Measurements from ENCODE around the gene EGFLAM. TPM values are rescaled to one million over a fixed set of nuclear protein-coding genes. Genes with fewer than 3 reads are reported as not detected.

The EGFLAM gene
- total and polyA plus RNA-seq, 2 donors (not counting 3 experiments of a cell fraction or from before 2014, with no cell fraction given), result 1.2 to 2.7 TPM

DNA sequence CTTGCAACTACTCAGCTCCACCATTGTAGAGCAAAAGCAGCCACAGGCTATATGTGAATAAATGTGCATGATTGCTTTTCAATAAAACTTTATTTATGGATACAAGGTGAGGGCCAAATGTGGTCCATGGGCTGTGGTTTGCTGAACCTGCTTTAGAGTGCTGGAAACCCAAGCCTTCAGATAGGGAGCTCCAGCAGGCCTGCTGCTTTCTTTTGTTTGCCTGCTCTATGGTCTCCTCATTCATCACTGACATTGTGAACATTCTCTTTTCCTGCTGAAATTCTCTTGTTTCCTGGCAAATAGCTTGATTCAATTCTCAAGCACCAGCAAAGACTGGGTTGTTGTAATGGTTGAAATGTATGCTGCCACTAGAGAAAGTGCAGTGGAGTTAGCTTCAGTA, 26.0 kb downstream of the EGFLAM start:
- intact Hi-C loops (cut with micrococcal nuclease), result no loop called here
- TF ChIP-seq POLR2AphosphoS5 (IDR thresholded peaks at IDR 0.05; ENCODE audit: insufficient read depth, low read depth, low read length), result no peak
- no peak for FAIRE-seq
- Histone ChIP-seq H3K4me3 (replicated peaks in 1 of 3; ENCODE audit: insufficient read depth in 1 of 3, low read depth in 1 of 3, low read length in 3 of 3) (no peak overlapping the region), H3K4me2 (ENCODE audit: insufficient read depth, low read length) (no peak overlapping the region), H2AFZ (ENCODE audit: low read depth, low read length) (no peak overlapping the region), H4K20me1 (replicated peaks; ENCODE audit: control insufficient read depth, extremely low read depth, insufficient read depth, low read length) (no peaks in the 10 kb centered on the region), H3K9me3 (replicated peaks; ENCODE audit: control insufficient read depth, insufficient read depth, low read length) (no peaks in the 10 kb centered on the region), H3K79me2 (ENCODE audit: control insufficient read depth, insufficient read depth, low read length) (no peaks in the 10 kb centered on the region), H3K9me1 (replicated peaks; ENCODE audit: control insufficient read depth, extremely low read depth, insufficient read depth, low read length) (no peaks in the 10 kb centered on the region), H3K36me3 (ENCODE audit: control insufficient read depth in 2 of 2, extremely low read depth in 1 of 2, insufficient read depth in 2 of 2, low read length in 2 of 2) (no peaks in the 10 kb centered on the region), H3K27me3 (ENCODE audit: control insufficient read depth in 2 of 2, insufficient read depth in 2 of 2, low read length in 2 of 2) (peaks cover 0 to 2% of the 10 kb centered on the region in 2 experiments), H3K9ac (replicated peaks; ENCODE audit: extremely low read depth, insufficient read depth, low read length) (no peak overlapping the region), H3K4me1 (ENCODE audit: control insufficient read depth, extremely low read depth, insufficient read depth, low read length) (no peaks in the 10 kb centered on the region), H3K27ac (ENCODE audit: insufficient read depth, low read depth, low read length) (no peak overlapping the region)
- no peak for DNase-seq (ENCODE audit: low read depth, low spot score)
- ChIA-PET POLR2A (no interaction called here), CTCF (interaction anchor here (0.7 to 1.3 kb wide), 2 partner anchors 19 to 192 kb away, joined by 3 to 5 read pairs; no protein-coding TSS in a partner anchor)
- no TSS peak for BruUV-seq (replicated peaks)
- dilution Hi-C loops (cut with MboI; ENCODE audit: extremely low pct_ligation_motif_present, low sequenced_read_pairs), result no loop called here

GRCh38 chr5:38285226-38285625, 26.9 kb downstream of the EGFLAM start:
- Histone ChIP-seq H3K9me3 (replicated peaks; ENCODE audit: control insufficient read depth, insufficient read depth, low read length) (no peaks in the 10 kb centered on the region), H3K27ac (ENCODE audit: insufficient read depth, low read depth, low read length) (no peak overlapping the region), H3K36me3 (ENCODE audit: control insufficient read depth in 2 of 2, extremely low read depth in 1 of 2, insufficient read depth in 2 of 2, low read length in 2 of 2) (no peaks in the 10 kb centered on the region), H4K20me1 (replicated peaks; ENCODE audit: control insufficient read depth, extremely low read depth, insufficient read depth, low read length) (no peaks in the 10 kb centered on the region), H3K9me1 (replicated peaks; ENCODE audit: control insufficient read depth, extremely low read depth, insufficient read depth, low read length) (no peaks in the 10 kb centered on the region), H3K4me2 (ENCODE audit: insufficient read depth, low read length) (no peak overlapping the region), H3K9ac (replicated peaks; ENCODE audit: extremely low read depth, insufficient read depth, low read length) (no peak overlapping the region), H3K4me1 (ENCODE audit: control insufficient read depth, extremely low read depth, insufficient read depth, low read length) (no peaks in the 10 kb centered on the region), H3K79me2 (ENCODE audit: control insufficient read depth, insufficient read depth, low read length) (no peaks in the 10 kb centered on the region), H3K27me3 (ENCODE audit: control insufficient read depth in 2 of 2, insufficient read depth in 2 of 2, low read length in 2 of 2) (peaks cover 0 to 2% of the 10 kb centered on the region in 2 experiments), H3K4me3 (replicated peaks in 1 of 3; ENCODE audit: insufficient read depth in 1 of 3, low read depth in 1 of 3, low read length in 3 of 3) (no peak overlapping the region), H2AFZ (ENCODE audit: low read depth, low read length) (no peak overlapping the region)
- intact Hi-C loops (cut with micrococcal nuclease), result no loop called here
- FAIRE-seq (no peak), DNase-seq (ENCODE audit: low read depth, low spot score) (no peak)
- CTCF ChIA-PET, result interaction anchor here (1.3 kb wide), 1 partner anchor 20 kb away, joined by 5 read pairs; no protein-coding TSS in a partner anchor
- dilution Hi-C loops (cut with MboI; ENCODE audit: extremely low pct_ligation_motif_present, low sequenced_read_pairs), result no loop called here
- TF ChIP-seq EZH2 (IDR thresholded peaks at IDR 0.05; ENCODE audit: borderline replicate concordance, low read depth, low read length, severe bottlenecking), result no peak
- no peak for TF ChIP-seq JUN (IDR thresholded peaks at IDR 0.05; ENCODE audit: borderline replicate concordance, insufficient read depth, insufficient read length, low read depth)
- no peak for TF ChIP-seq MYC (IDR thresholded peaks at IDR 0.05; ENCODE audit: low read depth, low read length)
- TF ChIP-seq, protein P1, sequence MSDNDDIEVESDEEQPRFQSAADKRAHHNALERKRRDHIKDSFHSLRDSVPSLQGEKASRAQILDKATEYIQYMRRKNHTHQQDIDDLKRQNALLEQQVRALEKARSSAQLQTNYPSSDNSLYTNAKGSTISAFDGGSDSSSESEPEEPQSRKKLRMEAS (IDR thresholded peaks at IDR 0.05; ENCODE audit: insufficient read depth, insufficient read length), result no peak
- TF ChIP-seq GATA2 (IDR thresholded peaks at IDR 0.05; ENCODE audit: insufficient read depth, insufficient read length, low read depth, low read length), result no peak
- no peak for TF ChIP-seq FOS (IDR thresholded peaks at IDR 0.05; ENCODE audit: borderline replicate concordance, insufficient read depth, low read length)
- no peak for TF ChIP-seq POLR2AphosphoS5 (IDR thresholded peaks at IDR 0.05; ENCODE audit: insufficient read depth, low read depth, low read length)
- no peak for TF ChIP-seq CTCF (IDR thresholded peaks at IDR 0.05; ENCODE audit: extremely low read depth in 1 of 2, insufficient read depth in 1 of 2, low read depth in 1 of 2, low read length in 2 of 2)
- TF ChIP-seq POLR2A (IDR thresholded peaks at IDR 0.05; ENCODE audit: low read depth, low read length), result no peak
- POLR2A ChIA-PET, result no interaction called here
- BruUV-seq (replicated peaks), result no TSS peak
